PC-3 (cell line): ENCODE results near the gene EIF4G3.

Experiments used
- CTCF ChIP-seq: fragments of 300-600 bp; sonication (generic); conservative IDR thresholded peaks from 2 replicates; pipeline ENCODE4 v1.5.1; 2017; ENCODE audit warnings: antibody characterized with exemption, low read depth, mild to moderate bottlenecking, low read length
- EZH2 ChIP-seq: fragments of 300-600 bp; sonication (generic); IDR thresholded peaks from one replicate; pipeline ENCODE4 v1.6.1; 2017; ENCODE audit warnings: antibody characterized with exemption, mild to moderate bottlenecking, low read length; ENCODE audit not compliant: unreplicated experiment

GRCh38 chr1:20830378-20830777 is 346.3 kb downstream of the EIF4G3 start:
- TF ChIP-seq EZH2 (no peak), CTCF (no peak)
